B cell (primary cell): Measurements from ENCODE around the gene TELO2. TPM values are rescaled to one million over a fixed set of nuclear protein-coding genes. Genes with fewer than 3 reads are reported as not detected.

Source experiments
- ATAC-seq: fragments of 200-7000 bp; cut with Tn5 transposase; one replicate; pipeline ENCODE4 v1.10.0; 2021; ENCODE audit warnings: low read depth, mild to moderate bottlenecking, moderate number of reproducible peaks, moderate library complexity
- CTCF ChIA-PET: fragments of 350-600 bp; sonication (Branson Sonifier 250); formaldehyde crosslinking; loops from one replicate; lab custom pipeline; 2021; ENCODE audit warnings: antibody characterized with exemption, inconsistent platforms; lab: Charles Lee
- POLR2A ChIA-PET: fragments of 350-600 bp; sonication (Branson Sonifier 250); formaldehyde crosslinking; loops from one replicate; lab custom pipeline; 2021; ENCODE audit warnings: antibody characterized with exemption; lab: Charles Lee
- DNase-seq: peaks from one replicate; pipeline ENCODE4 v3.0.0; 2013
- H2AFZ ChIP-seq: 2 replicates; pipeline ENCODE4 v1.6.1; 2012; ENCODE audit warnings: mild to moderate bottlenecking, low read depth, low read length; ENCODE audit not compliant: insufficient read depth, poor library complexity, severe bottlenecking
- H3K27ac ChIP-seq, 2 donors: 1 replicate in 1 of 2; 2 replicates in 1 of 2; pipeline ENCODE4 v1.5.1; 2012 to 2013; ENCODE audit warnings: low read length in 2 of 2, mild to moderate bottlenecking in 2 of 2, moderate library complexity in 1 of 2
- H3K27me3 ChIP-seq, 4 experiments: fragments of 200-600 bp in 1 of 4; sonication (generic) in 1 of 4; replicated peaks in 1 of 4; 1 replicate in 2 of 4; 2 replicates in 2 of 4; pipeline versions ENCODE4 v1.6.1 to v1.7.0; 2013 to 2016; ENCODE audit warnings: low read length in 3 of 4, mild to moderate bottlenecking in 2 of 4, mixed read lengths in 1 of 4, moderate library complexity in 1 of 4; ENCODE audit not compliant: insufficient read depth in 4 of 4, control insufficient read depth in 3 of 4; ENCODE audit errors: control extremely low read depth in 1 of 4
- H3K36me3 ChIP-seq, 2 experiments: replicated peaks in 1 of 2; 1 replicate in 1 of 2; 2 replicates in 1 of 2; pipeline versions ENCODE4 v1.6.1 to v1.7.1; 2013; ENCODE audit warnings: low read length in 1 of 2; ENCODE audit not compliant: insufficient read depth in 2 of 2, control insufficient read depth in 1 of 2; ENCODE audit errors: control extremely low read depth in 1 of 2, extremely low read depth in 1 of 2
- H3K4me1 ChIP-seq, 2 donors: fragments of 200-600 bp in 1 of 2; sonication (generic) in 1 of 2; 1 replicate in 1 of 2; 2 replicates in 1 of 2; pipeline versions ENCODE4 v1.5.1 to v1.6.1; 2013 to 2017; ENCODE audit warnings: low read length in 2 of 2; ENCODE audit not compliant: control insufficient read depth in 2 of 2, insufficient read depth in 2 of 2
- H3K4me2 ChIP-seq: replicated peaks from 2 replicates; pipeline ENCODE3; 2012; ENCODE audit warnings: mild to moderate bottlenecking, low read depth, low read length; ENCODE audit not compliant: poor library complexity, severe bottlenecking
- H3K4me3 ChIP-seq, 5 experiments: fragments of 200-600 bp in 1 of 5; sonication (generic) in 1 of 5; 1 replicate in 3 of 5; 2 replicates in 2 of 5; pipeline versions ENCODE4 v1.5.1 to v1.7.0; 2011 to 2016; ENCODE audit warnings: low read length in 4 of 5, mild to moderate bottlenecking in 4 of 5, low read depth in 2 of 5, control low read depth in 1 of 5, moderate library complexity in 1 of 5; ENCODE audit not compliant: insufficient read depth in 1 of 5; ENCODE audit errors: control extremely low read depth in 1 of 5, extremely low read depth in 1 of 5
- H3K79me2 ChIP-seq: fragments of 200-600 bp; sonication (generic); one replicate; pipeline ENCODE4 v1.6.0; 2016; ENCODE audit warnings: low read length; ENCODE audit not compliant: control insufficient read depth, insufficient read depth
- H3K9ac ChIP-seq: fragments of 200-600 bp; sonication (generic); 2 replicates; pipeline ENCODE4 v1.6.1; 2017; ENCODE audit warnings: mild to moderate bottlenecking, low read length, moderate library complexity
- H3K9me3 ChIP-seq, 3 donors: one replicate each; pipeline versions ENCODE4 v1.6.1 to v1.7.1; 2013; ENCODE audit warnings: low read length in 2 of 3; ENCODE audit not compliant: control insufficient read depth in 2 of 3, insufficient read depth in 1 of 3; ENCODE audit errors: control extremely low read depth in 1 of 3
- H4K20me1 ChIP-seq: 2 replicates; pipeline ENCODE4 v1.6.0; 2012; ENCODE audit warnings: mild to moderate bottlenecking, low read length; ENCODE audit not compliant: insufficient read depth, control insufficient read depth, poor library complexity, severe bottlenecking
- H3K27ac Mint-ChIP-seq: one replicate; pipeline ENCODE4 v1.8.0; 2021; ENCODE audit warnings: mixed read lengths
- H3K27me3 Mint-ChIP-seq: one replicate; pipeline ENCODE4 v1.8.0; 2021; ENCODE audit warnings: mixed read lengths
- H3K4me1 Mint-ChIP-seq: one replicate; pipeline ENCODE4 v1.8.0; 2021; ENCODE audit warnings: mixed read lengths
- H3K4me3 Mint-ChIP-seq: one replicate; pipeline ENCODE4 v1.8.0; 2021; ENCODE audit warnings: mixed read lengths
- H3K9me3 Mint-ChIP-seq: one replicate; pipeline ENCODE4 v1.8.0; 2022; ENCODE audit warnings: mixed read lengths; ENCODE audit not compliant: insufficient read depth
- CTCF ChIP-seq: fragments of 200-600 bp; IDR thresholded peaks from one replicate; pipeline ENCODE4 v1.8.0; 2022; ENCODE audit warnings: antibody characterized with exemption, mild to moderate bottlenecking
- EZH2 ChIP-seq: IDR thresholded peaks from 2 replicates; pipeline ENCODE4 v1.6.1; 2012; ENCODE audit warnings: borderline replicate concordance, low read depth, mild to moderate bottlenecking, moderate library complexity, low read length; ENCODE audit not compliant: insufficient read depth, poor library complexity, severe bottlenecking
- WGBS: methylation state at CpG from one replicate; pipeline ENCODE4 v1.1.5; 2013; ENCODE audit warnings: missing lambda C conversion rate; ENCODE audit not compliant: insufficient coverage; 5-methylcytosine and 5-hydroxymethylcytosine counted together
- intact Hi-C: fragments of 100-400 bp; cut with micrococcal nuclease; formaldehyde crosslinking; loops from one replicate; pipeline ENCODE4 v1.10.0; 2022
- polyA plus RNA-seq: library from polyadenylated mRNA; depleted of rRNA; stranded (reverse); fragments of >200 nt; gene quantifications from 2 replicates; pipeline ENCODE4 v1.2.3, GENCODE V29; 2012
- total RNA-seq, 2 donors: library from RNA; stranded (reverse); fragments of 120-200 nt in 1 of 2; gene quantifications; 1 replicate in 1 of 2; 2 replicates in 1 of 2; pipeline versions ENCODE4 v1.2.3 to v1.2.4, GENCODE V29; 2013 to 2022

Gene TELO2
- total and polyA plus RNA-seq, 2 donors (not counting 1 experiment from before 2014, with no cell fraction given) = 81.9 to 136 TPM

- H3K36me3 ChIP-seq = no peaks in the 10 kb centered on the region
- no peaks in the 10 kb centered on the region for H3K9me3 ChIP-seq
- intact Hi-C loops = no loop called here
- no peak overlapping the region for H3K4me3 ChIP-seq
- ATAC-seq (no peak), DNase-seq (no peak)
- no peak overlapping the region for H2AFZ ChIP-seq
- H4K20me1 ChIP-seq = no peaks in the 10 kb centered on the region
- H3K9me3 Mint-ChIP-seq = no peaks in the 10 kb centered on the region
- H3K27me3 ChIP-seq = no peaks in the 10 kb centered on the region
- peaks cover 29% of the 10 kb centered on the region for H3K4me1 Mint-ChIP-seq
- no peaks in the 10 kb centered on the region for H3K27me3 Mint-ChIP-seq
- no peak overlapping the region for H3K4me2 ChIP-seq
- no peak overlapping the region for H3K27ac ChIP-seq
- 84% methylated on average over 8 of the region's 8 CpGs for WGBS
- H3K27ac Mint-ChIP-seq = no peak overlapping the region
- TF ChIP-seq CTCF = no peak
- TF ChIP-seq EZH2 = no peak
- H3K9ac ChIP-seq = no peak overlapping the region
- ChIA-PET CTCF (no interaction called here), POLR2A (no interaction called here)
- no peak overlapping the region for H3K4me3 Mint-ChIP-seq
- no peaks in the 10 kb centered on the region for H3K79me2 ChIP-seq
- H3K4me1 ChIP-seq = peaks cover 28 to 38% of the 10 kb centered on the region in 2 donors
Observed at GRCh38 chr16:1540556-1540855, 47.3 kb downstream of the TELO2 start.

GRCh38 chr16:1541293-1542165 lies 48.4 kb downstream of the TELO2 start:
- H3K4me1 Mint-ChIP-seq = peaks cover 30% of the 10 kb centered on the region
- intact Hi-C loops = no loop called here
- no peak overlapping the region for H3K4me3 ChIP-seq
- no peaks in the 10 kb centered on the region for H4K20me1 ChIP-seq
- WGBS = 97% methylated on average over 40 of the region's 41 CpGs
- H3K9ac ChIP-seq = no peak overlapping the region
- no peaks in the 10 kb centered on the region for H3K79me2 ChIP-seq
- no peaks in the 10 kb centered on the region for H3K9me3 Mint-ChIP-seq
- peaks cover 32 to 43% of the 10 kb centered on the region in 2 donors for H3K4me1 ChIP-seq
- H3K9me3 ChIP-seq = no peaks in the 10 kb centered on the region
- no peak for TF ChIP-seq CTCF
- TF ChIP-seq EZH2 = no peak
- H3K27ac ChIP-seq = no peak overlapping the region
- no peak overlapping the region for H3K4me3 Mint-ChIP-seq
- CTCF ChIA-PET = interaction anchor here (0.6 kb wide), 1 partner anchor 1375 kb away, joined by 3 read pairs; no protein-coding TSS in a partner anchor
- H3K36me3 ChIP-seq = no peaks in the 10 kb centered on the region
- no peaks in the 10 kb centered on the region for H3K27me3 ChIP-seq
- POLR2A ChIA-PET = no interaction called here
- no peak for DNase-seq
- no peaks in the 10 kb centered on the region for H3K27me3 Mint-ChIP-seq
- no peak for ATAC-seq
- H2AFZ ChIP-seq = no peak overlapping the region
- H3K4me2 ChIP-seq = no peak overlapping the region
- no peak overlapping the region for H3K27ac Mint-ChIP-seq
